DMS 273 treated with DMSO at 0.1 percent for 48 hours (cell line): ENCODE data around the gene TNIK.
"Not testable (repeated sequence)": the region's sequence is repeated elsewhere in the genome, so short reads cannot be mapped to it uniquely, and the experiment has no call there.

ENCODE experiments used
- DNase-seq: peaks from one replicate; lab custom pipeline; 2025; lab: John Stamatoyannopoulos, UW

The TNIK gene

DNA sequence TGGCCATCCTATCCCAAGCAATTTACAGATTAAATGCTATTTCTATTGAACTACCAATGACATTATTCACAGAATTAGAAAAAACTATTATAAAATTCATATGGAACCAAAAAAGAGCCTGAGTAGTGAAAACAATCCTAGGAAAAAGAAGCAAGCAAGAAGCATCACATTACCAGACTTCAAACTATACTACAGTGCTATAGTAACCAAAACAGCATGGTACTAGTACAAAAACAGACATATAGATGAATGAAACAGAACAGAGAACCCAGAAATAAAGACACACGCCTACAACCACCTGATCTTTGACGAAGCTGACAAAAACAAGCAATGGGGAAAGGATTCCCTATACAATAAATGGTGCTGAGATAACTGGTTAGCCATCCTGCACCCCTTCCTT is 152.2 kb downstream of the TNIK start:
- DNase-seq: no peak

DNA sequence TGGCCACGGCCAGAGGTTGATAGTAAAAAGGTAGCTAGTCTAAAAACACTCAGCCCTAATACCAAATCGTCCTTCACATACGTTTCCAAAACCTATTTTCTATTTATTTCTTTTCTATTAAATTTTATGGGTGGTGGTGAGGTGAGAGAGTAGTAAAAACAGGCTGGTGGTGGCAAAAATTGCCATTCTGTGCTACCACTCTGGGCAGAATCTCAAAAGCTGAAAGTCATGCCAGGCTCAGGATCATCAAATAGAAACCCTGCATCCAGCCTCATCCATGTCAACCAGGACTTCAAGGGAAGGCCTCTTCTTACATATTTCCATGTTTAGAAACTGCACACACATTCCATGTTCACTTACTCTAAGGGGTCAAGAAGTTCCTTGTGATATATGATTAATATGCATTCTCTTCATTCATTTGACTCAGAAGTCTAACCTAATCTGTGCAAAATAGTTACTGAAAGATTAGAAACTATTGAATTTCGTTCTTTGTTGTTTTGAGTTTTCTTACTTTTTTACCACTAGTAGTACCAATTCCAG is 153.1 kb downstream of the TNIK start:
- no peak for DNase-seq

DNA sequence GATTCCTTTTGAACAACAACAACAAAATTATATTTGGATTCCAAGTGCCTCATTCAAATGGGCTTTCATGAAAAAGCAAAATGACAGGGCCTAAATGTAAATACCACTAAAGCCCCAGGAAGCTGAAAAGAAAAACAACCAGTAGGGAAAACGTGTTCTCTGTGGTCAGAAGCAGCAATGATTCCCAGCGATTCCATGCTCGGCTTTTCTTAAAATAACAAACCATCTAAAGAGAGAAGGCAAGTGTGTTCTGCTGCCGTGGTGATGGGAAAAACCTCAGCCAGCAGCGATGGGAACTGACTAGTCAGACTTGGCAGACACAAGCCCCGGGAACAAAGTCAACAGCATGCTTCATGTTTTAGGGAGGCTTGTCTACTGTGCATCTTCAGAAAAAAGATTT is 153.6 kb downstream of the TNIK start:
- peak; percentile 48 for DNase-seq

DNA sequence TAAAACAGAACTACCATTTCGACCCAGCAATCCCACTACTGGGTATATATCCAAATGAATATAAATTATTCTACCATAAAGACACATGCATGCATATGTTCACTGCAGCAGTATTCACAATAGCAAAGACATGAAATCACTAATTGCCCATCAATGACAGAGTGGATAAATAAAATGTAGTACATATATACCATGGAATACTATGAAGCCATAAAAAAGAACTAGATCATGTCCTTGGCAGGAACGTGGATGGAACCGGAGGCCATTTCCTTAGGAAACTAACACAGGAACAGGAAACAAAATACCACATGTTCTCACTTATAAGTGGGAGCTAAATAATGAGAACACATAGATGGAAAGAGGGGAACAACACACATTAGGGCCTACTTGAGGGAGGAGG is 154.4 kb downstream of the TNIK start:
- not testable (repeated sequence) for DNase-seq

DNA sequence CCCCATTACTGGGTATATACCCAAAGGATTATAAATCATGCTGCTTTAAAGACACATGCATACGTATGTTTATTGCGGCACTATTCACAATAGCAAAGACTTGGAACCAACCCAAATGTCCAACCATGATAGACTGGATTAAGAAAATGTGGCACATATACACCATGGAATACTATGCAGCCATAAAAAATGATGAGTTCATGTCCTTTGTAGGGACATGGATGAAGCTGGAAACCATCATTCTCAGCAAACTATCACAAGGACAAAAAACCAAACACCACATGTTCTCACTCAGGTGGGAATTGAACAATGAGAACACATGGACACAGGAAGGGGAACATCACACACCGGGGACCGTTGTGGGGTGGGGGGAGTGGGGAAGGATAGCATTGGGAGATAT is 155.7 kb downstream of the TNIK start:
- not testable (repeated sequence) for DNase-seq

DNA sequence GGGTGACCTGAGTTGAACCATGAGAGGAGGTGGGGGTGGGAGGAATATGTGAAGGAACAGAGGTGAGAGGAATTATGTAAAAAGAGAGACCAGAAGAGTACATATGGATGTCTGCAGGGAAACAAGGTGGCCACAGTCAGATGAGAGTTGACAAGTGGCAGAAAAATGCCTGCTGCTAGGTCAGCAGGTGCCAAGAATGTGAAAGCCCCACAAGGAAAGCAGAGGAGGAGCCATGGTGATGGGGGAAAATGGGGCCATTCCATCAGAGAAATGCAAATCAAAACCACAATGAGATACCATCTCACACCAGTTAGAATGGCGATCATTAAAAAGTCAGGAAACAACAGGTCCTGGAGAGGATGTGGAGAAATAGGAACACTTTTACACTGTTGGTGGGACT is 156.2 kb downstream of the TNIK start:
- DNase-seq: not testable (repeated sequence)

DNA sequence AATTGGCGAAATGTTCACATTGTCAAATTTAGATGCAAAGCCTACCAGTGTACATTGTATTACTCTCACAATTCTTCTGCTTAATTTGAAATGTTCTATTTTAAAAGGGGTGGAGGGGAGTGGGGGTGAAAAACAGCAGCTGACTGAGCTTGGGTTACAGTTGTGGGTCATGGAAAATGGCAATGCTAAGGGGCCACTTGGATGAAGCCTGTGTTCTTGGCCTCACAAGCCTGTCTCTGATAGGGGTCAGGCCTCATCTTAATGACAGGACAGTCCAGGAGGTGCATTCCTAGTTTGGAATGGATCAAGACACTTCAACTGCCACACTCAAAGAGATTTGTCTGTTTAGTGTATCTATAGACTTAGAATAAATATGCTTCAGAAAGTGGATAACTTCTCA is 158.2 kb downstream of the TNIK start:
- no peak for DNase-seq

DNA sequence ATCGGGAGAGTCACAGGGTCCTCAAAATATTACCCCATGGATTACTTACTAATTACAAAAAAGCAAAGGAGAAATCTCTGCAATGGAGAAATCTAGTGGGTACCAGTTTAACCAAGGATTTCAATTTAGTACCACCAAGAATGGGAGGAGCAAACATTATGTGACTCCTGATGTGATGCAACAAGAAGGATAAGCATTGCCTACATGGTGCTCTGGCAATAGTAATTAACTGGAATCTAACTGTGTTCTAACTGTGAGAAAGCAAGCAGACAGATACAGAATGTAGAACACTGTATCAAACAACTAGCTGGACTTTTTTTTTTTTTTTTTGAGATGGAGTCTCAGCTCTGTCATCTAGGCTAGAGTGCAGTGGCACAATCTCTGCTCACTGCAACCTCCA is 159.2 kb downstream of the TNIK start:
- no peak for DNase-seq

DNA sequence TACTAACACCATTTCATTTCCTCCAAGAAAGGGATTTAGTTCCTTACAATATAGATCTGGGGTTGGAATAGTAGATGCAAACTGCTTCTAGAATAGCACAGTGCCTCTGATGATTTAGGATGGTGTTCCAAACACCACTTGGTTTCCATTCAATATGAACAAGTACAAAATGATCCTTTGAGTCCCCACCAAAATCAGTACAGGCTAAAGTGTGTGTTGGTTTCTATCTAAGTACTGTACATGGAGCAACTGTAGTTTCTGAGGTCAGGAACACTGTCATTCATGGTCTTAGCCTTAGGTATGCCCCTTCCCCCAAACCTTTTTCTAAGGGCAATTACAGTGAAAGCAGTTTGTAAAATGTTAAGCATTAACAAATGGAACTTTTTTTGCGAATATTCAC is 162.3 kb downstream of the TNIK start:
- DNase-seq: no peak

DNA sequence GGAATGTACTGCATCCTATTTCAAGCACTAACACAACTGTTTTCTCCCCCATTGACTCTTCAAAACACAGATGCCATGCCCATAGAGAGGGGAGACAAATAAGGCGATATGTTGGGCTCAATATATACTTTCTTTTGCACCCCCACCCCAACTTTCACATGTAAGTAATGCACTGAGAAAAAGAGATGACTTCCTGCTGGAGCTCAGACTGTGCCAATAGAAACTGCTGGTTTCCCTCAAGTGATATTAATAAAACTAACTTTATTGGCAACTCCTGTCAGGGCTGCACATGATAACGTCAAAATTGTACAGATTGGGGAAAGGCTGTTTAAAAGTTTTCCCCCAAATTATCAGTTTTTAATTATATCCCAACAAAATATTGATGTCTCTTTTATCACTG is 163.0 kb downstream of the TNIK start:
- no peak for DNase-seq

DNA sequence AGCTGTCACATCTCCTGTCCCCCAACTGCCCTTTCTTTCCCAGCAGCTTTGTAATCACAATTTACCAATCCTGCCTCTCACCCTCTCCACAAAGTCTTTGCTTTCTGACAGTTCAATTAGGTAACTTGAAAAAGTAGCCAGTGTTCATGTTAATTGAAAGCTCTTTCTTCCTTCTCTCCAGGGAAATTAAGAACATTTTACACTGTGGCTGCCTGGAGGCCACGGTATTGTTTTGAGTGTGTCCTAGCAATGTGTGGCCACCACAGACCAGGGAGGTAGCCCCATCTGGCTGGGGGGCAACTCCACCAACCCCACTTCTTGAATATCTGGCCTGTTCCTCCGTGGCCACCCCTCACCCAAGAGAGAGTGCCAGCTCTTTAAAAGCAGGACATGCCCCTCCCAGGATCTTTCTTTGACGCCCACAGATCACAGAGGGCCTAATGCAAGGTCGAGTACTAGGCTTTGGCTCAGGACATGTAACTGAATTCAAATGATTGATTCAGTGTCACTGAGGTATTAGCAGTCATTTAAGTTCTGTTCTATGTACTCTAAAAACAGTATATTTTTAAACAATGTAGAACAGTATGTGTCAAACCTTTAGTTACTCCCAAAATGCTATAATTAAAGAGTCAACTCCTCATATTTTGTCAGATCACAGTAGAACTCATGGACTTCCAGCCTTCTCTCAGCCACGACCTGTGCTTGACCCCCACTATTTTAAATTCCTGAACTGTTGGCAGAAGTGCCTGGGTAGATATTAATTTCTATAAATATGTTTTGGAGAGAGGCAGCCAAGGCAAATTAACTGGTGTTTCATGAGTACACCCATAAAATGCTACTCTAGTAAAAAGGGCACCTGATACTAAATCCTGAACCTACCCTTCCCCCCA is 164.5 kb downstream of the TNIK start:
- DNase-seq: no peak

DNA sequence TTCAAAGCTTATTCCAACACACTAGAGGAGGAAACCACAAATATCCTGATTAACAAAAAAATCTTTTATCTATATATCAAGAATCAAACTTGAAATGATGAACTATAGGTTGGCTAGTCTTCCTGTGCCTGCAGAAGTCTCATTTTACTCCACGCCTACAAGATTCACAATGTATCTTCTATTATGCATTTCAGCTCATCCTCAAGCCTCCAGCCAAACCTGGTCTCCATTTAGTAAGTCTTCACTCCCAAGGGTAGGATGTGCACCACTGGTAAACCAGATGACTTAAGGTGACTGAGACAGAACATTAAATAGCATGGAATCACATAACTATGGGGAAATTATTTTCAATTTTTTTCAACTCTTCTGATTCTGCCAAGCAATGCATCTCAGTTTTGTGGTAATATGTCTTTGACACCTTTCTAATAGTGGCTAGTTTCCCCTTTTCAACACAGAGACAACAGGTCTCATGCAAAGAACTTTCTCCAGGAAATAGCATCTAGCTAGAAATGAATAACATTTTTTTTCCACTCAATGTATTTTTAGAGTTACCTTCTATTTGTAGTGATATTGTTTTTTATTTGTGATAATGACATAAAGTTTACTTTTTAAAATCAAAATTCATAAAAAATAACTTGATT is 166.9 kb downstream of the TNIK start:
- no peak for DNase-seq

DNA sequence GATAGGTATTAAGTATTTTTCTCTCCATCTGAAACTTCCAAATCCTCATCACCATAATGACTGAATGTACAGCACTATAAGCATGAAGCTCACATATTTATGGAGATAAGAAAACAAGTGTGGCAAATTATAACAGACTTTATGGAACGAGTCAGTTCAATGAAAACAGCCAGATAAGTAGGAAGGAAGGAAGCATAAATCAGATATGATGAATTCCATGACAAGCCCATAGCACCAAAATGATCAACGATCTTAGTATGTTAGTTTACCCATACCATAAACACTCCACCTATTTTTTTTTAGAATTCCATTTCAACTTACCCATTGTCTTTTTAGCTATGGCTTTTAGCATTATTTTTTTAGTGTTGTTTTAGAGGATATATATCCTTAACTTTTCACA is 169.5 kb downstream of the TNIK start:
- DNase-seq: no peak

DNA sequence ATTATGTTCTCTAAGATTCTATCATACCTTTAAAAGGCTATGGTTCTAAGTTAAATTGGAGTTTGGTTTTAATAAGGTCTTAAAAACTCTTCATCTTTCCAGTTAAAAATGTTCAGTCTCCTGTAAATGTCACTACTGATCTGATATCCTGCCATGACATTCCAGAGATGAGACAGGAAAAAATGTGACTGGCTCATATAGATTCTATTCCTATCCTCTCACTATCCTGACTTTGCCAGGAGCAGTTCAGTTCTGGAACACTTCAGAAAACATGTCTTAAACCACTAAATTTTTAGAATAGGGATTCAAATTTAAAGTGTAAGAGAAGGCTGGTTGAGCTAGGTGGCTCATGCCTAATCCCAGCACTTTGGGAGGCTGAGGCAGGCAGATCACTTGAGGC is 170.9 kb downstream of the TNIK start:
- no peak for DNase-seq

DNA sequence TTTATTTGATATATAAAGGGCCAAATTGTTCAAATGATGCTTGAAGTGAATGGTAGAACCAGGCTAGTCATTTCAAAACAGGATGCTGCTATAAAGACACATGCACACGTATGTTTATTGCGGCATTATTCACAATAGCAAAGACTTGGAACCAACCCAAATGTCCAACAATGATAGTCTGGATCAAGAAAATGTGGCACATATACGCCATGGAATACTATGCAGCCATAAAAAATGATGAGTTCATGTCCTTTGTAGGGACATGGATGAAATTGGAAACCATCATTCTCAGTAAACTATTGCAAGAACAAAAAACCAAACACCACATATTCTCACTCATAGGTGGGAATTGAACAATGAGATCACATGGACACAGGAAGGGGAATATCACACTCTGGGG is 172.4 kb downstream of the TNIK start:
- DNase-seq: not testable (repeated sequence)

DNA sequence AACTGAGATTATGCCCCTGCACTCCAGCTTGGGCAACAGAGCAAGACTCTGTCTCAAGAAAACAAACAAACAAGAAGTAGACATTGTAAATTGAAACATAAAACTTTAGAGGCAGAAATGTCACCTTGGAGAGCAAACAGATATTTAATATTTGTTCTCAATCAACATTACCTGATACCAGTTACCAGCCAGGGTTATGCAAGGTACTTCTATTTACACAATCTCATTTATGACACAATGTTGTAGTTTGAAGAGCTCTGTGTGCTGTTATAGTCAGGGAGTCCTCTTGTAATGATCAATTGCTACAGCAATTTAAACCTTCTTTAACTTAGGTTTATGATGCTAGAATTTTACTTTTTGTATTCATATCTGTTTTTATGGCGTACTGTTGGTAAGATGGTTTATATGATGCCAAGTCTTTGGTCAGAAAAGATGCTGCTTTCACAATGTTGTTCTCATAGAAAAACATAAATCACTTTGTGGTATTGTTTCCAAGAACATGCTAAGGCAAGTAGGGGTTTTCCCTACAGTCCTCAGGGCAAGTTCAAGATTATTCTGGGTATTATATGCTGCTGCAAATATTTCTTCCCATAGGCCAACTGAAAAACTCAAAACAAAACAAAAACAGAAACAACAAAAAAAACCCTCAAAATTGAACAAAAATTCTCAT is 173.5 kb downstream of the TNIK start:
- no peak for DNase-seq

DNA sequence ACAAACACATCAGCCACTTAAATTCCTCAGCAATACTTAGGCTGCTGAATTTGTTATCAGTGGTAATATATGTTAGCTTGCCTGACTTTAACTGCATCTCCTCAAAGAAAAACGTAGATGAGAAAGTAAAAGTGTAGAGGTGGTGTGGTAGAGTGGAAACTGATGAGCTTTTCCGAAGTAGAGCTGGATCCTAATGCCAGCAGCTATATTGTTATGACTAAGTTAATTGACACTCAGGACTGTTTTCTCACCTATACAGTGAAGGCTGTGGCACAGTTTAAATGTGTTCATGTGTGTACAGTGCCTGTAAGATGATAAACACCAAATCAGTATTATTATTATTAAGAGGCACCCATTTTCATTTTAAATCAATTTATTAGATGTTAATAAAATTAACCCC is 174.9 kb downstream of the TNIK start:
- DNase-seq: no peak

DNA sequence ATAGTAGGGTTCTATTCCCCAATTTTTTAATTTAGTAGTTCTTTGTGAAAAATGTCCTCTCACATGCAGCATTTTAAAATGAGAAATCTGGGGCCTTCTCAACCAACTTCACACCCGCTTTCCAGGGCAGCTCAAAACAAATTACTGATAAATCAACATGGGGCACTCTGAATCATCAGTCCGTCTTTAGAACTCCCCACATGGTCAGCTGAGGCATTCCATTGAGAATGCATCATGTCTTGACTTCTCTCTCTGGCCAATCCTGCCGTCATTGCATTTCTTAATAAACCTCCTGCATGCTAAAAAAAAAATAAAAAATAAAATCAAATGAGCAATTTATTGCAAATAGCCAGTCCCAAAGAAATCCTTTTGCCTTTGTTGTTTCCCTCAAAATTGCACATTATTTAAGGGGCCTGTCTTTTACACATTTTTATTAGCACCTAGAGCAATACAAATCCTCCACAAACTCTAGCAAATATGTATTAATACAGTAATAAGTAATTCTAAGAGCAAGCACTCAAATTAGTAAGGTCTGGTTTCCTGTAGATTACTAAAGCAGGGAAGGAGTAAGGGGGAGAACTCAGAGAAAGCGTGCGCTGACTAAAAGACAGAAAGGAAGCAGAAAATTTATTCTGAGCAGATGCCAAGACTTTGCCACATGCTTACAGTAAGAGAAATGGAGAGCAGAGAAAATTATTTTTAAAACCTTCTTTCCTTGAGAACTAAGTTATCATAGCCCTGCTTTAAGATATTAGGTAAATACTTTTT is 175.7 kb downstream of the TNIK start:
- no peak for DNase-seq

DNA sequence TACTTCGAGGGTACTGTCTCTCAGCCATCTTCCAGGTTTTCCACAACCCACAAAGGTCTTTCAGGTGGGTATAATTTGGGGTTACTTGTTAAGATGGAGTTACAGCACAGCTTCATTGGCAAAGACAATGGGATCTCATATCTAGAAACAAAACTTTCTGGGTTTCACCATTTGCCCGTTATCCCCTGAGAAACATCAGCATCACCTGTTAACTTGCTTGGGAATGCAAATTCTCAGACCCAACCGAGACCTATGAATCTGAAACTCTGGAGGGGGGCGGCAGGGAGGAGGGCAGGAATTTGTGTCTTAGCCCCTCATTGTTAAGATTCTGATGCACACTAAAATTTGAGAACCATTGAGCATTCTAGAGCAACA is 176.4 kb downstream of the TNIK start:
- no peak for DNase-seq

DNA sequence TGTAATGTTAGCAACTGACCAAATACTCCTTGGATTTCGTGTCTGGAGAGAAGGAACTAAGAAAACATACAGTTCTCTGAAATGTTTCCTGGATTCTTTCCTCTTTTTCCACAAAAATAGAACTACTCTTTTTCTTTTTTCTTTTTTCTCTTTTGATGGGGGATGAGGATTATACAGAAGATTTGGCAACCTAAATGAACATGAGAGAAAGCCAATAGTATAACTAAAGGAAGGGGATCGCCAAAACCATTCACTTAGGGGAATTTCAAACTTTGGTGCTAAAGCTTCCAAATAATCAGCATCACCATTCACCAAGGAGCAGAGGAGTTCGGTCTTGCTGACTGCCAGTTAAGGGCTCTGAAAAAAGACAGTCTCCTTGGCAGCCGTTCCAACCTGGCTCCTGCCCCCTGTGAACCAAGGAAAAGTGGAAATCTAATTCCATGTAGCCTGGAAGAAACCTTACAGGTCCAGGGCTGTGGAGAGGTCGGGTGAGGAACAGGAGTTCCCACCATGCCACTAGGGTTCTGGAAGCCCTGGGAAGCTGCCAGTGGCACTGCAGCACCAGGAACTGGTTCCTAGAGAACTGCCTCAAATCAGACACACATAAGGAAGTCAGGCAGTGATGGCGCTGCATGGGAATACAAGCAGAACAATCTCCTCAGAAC is 176.9 kb downstream of the TNIK start:
- no peak for DNase-seq

DNA sequence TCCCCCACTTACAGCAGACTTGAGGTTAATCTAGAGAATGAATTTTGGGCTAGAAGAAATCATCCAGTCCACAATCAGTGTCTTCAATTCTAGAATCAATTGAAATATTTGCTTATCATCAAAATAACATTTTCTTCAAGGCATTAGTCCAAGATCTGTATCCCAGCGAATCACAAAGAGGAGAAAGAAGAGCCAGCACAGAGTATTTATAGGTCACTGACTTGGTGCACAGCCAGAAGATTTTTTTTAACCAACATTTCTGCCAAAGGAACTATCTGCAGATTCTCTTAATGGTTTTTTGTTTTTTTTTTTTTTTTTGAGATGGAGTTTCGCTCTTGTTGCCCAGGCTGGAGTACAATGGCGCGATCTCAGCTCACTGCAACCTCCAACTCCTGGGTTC is 178.2 kb downstream of the TNIK start:
- DNase-seq: no peak
